Measurements from ENCODE around the gene LAMA2. TPM values are rescaled to one million over a fixed set of nuclear protein-coding genes. Genes with fewer than 3 reads are reported as not detected.

Gene LAMA2, protein sequence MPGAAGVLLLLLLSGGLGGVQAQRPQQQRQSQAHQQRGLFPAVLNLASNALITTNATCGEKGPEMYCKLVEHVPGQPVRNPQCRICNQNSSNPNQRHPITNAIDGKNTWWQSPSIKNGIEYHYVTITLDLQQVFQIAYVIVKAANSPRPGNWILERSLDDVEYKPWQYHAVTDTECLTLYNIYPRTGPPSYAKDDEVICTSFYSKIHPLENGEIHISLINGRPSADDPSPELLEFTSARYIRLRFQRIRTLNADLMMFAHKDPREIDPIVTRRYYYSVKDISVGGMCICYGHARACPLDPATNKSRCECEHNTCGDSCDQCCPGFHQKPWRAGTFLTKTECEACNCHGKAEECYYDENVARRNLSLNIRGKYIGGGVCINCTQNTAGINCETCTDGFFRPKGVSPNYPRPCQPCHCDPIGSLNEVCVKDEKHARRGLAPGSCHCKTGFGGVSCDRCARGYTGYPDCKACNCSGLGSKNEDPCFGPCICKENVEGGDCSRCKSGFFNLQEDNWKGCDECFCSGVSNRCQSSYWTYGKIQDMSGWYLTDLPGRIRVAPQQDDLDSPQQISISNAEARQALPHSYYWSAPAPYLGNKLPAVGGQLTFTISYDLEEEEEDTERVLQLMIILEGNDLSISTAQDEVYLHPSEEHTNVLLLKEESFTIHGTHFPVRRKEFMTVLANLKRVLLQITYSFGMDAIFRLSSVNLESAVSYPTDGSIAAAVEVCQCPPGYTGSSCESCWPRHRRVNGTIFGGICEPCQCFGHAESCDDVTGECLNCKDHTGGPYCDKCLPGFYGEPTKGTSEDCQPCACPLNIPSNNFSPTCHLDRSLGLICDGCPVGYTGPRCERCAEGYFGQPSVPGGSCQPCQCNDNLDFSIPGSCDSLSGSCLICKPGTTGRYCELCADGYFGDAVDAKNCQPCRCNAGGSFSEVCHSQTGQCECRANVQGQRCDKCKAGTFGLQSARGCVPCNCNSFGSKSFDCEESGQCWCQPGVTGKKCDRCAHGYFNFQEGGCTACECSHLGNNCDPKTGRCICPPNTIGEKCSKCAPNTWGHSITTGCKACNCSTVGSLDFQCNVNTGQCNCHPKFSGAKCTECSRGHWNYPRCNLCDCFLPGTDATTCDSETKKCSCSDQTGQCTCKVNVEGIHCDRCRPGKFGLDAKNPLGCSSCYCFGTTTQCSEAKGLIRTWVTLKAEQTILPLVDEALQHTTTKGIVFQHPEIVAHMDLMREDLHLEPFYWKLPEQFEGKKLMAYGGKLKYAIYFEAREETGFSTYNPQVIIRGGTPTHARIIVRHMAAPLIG (N-terminal part only)
- 17.6 and 17.9 TPM in 2 replicates for total RNA-seq (2014; rRNA removed; shearing (Covaris generic))

DNA sequence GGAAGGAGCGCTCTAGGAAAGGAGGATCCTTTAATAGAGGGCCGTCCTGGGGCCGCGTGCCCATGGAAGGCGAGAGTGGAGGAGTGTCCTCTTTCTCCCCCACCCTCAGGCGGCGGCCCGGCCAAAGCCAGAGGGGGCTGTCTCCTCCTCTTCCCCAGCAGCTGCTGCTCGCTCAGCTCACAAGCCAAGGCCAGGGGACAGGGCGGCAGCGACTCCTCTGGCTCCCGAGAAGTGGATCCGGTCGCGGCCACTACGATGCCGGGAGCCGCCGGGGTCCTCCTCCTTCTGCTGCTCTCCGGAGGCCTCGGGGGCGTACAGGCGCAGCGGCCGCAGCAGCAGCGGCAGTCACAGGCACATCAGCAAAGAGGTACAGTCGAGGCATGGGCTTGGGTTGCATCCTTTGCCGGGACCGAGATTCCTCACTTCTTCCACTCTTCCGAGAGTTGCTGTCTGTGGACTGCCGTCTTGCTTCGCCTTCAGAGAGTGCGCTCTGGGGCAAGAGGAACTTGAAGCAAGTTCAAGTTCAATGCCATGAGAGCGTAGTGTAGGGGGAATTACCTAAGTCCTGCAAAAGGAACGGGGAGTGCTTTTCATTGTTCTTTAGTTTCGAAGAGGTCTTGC is at the start of gene LAMA2:
LAMA2 (plus strand) TSS at position 148 of the 621 bp plus-strand sequence; CDS start at position 256, 108 bp downstream.
- Histone ChIP-seq H3K36me3 (no peaks in the 10 kb centered on the region), H3K4me3 (peak within 1 kb of the TSS; percentile 63), H3K27me3 (no peaks in the 10 kb centered on the region), H3K9me3 (replicated peaks) (no peaks in the 10 kb centered on the region), H3K4me1 (no peaks in the 10 kb centered on the region), H3K27ac (peak within 1 kb of the TSS; percentile 64)
- peak; percentile 86 to 87 for DNase-seq

DNA sequence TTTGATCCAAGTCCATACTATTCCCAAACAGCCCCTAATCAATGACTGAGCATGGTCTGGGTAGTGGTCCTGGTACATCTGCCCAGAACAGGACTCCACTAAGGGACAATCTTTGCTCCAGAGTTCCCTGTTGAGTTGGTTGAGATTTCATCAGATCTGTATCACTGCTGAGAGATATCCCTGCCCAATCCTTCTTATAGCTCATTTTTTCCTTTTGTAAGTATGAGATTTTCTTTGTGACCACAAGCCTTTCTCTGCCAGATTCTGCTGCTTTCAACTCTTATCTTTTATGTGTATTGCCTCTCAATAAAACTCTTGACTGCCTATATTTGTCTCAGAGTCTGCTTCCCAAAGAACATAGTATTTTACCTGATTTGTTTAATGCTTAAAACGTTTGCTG is 46.2 kb upstream of the LAMA2 start:
- Histone ChIP-seq H3K36me3 (no peaks in the 10 kb centered on the region), H3K4me1 (no peaks in the 10 kb centered on the region), H3K27me3 (no peaks in the 10 kb centered on the region), H3K9me3 (replicated peaks) (no peaks in the 10 kb centered on the region), H3K4me3 (no peak overlapping the region), H3K27ac (no peak overlapping the region)
- no peak for DNase-seq

DNA sequence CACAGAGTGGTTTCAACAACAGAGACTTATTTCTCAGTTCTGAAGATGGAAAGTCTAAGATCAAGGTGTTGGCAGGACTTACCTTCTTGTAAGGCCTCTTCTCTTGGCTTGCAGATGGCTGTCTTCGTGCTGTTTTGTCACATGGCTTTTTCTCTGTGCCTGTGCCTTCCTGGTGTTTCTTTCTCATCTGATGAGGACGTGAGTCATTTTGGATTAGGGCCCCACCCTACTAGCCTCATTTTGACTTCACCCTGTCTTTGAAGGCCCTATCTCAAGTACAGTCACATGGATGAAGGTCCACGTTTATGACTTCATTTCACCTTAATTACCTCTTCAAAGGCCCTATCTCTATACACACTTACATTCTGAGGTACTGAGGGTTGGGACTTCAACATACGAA is 41.4 kb upstream of the LAMA2 start:
- Histone ChIP-seq H3K36me3 (no peaks in the 10 kb centered on the region), H3K27ac (no peak overlapping the region), H3K4me1 (no peaks in the 10 kb centered on the region), H3K4me3 (no peak overlapping the region), H3K27me3 (no peaks in the 10 kb centered on the region), H3K9me3 (replicated peaks) (no peaks in the 10 kb centered on the region)
- DNase-seq: no peak

DNA sequence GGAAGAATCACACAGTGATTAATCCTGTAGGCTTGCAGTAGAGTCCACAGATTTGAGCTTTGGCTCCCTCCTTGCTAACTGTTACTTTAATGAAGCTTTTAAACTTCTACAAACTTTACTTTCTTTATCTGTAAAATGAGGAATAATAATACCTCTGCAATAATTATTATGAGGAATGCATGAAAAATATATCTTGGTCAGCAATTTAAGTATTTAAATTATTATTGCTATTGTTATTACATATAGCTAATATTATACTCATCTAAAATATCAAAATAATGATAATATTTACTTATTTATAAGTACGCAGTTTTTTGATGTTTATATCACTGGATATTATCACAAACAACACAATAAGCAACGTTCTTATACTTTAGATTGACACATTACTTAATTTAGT is 38.3 kb upstream of the LAMA2 start:
- Histone ChIP-seq H3K27ac (no peak overlapping the region), H3K27me3 (no peaks in the 10 kb centered on the region), H3K4me3 (no peak overlapping the region), H3K9me3 (replicated peaks) (0 out of 2 replicates have a peak, but pooled peaks cover under 1% of the 10 kb centered on the region), H3K36me3 (no peaks in the 10 kb centered on the region), H3K4me1 (peaks cover 4% of the 10 kb centered on the region; the same call in 1 of the 2 replicates)
- no peak for DNase-seq

DNA sequence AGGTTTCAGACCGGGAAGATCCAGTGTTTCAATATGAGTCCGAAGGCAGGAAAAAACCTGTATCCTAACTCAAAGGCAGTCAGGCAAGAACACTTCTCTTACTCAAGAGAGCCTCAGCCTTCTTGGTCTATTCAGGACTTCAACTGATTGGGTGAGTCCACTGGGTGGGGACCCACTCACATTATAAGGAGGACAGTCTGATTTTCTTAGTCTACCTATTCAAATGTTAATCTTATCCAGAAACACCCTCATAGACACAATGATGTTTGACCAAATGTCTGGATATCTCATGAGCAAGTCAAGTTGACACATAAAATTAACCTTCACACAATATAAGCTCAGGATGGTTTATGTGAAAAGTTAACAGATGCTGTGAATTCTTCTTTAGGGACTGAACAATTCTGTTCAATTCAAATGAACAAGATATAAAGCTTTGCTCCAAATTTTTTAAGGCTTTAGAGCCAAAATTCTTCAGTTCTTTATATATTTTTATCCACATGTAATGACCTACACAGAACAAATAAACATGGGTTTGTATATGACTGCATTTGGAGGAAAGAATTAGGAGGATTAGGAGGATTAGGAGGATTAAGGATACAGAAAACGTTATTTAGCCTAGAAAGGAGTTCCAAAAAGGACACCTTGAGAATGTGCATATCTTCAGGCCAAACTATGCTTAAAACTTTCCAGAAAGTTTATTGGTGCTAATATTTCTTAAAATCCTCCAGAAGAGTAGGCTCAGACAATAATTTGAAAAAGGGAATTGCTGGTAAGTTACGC is 35.3 kb upstream of the LAMA2 start:
- 0 out of 2 replicates have a peak, but pooled peaks cover 3% of the 10 kb centered on the region for H3K9me3 ChIP-seq (replicated peaks)
- H3K27ac ChIP-seq: no peak overlapping the region
- peaks cover 4% of the 10 kb centered on the region; the same call in 1 of the 2 replicates for H3K4me1 ChIP-seq
- no peaks in the 10 kb centered on the region for H3K27me3 ChIP-seq
- no peak overlapping the region for H3K4me3 ChIP-seq
- DNase-seq: peak in 1 of 2 experiments; percentile 34
- no peaks in the 10 kb centered on the region for H3K36me3 ChIP-seq

DNA sequence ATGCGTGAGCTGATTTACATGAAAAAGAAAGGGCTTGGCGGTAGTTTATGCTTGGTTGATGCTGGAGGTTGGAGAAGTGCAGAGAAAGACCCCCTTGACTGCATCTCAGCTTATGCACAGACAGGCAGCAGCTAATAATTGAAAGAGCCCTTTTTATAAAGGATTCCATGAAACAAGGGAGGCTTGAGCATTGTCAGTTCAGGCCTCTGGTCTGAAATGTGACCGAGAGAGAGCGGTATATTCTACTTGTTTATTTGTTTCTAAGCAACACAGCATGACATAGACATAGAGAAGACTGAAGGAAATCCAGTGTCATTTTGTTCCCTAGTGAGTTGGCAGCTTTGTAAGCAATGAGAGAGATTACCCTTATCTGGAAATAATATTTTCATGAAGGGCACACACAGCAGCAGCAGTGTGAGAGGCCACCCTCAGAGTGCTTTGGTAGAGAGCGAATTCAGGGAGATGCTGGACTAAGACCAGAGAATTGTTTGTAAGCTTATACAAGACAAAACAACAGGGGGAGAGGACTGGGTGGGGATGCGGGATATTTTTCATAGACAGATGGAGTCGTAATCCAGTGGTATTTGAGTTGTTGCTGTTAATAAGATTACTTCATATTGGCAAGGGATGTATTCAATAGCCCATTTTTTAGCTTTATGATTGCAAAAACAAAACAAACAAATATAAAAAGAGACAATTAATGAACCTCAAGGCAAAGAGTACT is 34.6 kb upstream of the LAMA2 start:
- no peaks in the 10 kb centered on the region for H3K27me3 ChIP-seq
- H3K36me3 ChIP-seq: no peaks in the 10 kb centered on the region
- peaks cover 4% of the 10 kb centered on the region; the same call in 1 of the 2 replicates for H3K4me1 ChIP-seq
- peak; percentile 9 to 31 for DNase-seq
- H3K27ac ChIP-seq: no peak overlapping the region
- 0 out of 2 replicates have a peak, but pooled peaks cover 3% of the 10 kb centered on the region for H3K9me3 ChIP-seq (replicated peaks)
- no peak overlapping the region for H3K4me3 ChIP-seq

DNA sequence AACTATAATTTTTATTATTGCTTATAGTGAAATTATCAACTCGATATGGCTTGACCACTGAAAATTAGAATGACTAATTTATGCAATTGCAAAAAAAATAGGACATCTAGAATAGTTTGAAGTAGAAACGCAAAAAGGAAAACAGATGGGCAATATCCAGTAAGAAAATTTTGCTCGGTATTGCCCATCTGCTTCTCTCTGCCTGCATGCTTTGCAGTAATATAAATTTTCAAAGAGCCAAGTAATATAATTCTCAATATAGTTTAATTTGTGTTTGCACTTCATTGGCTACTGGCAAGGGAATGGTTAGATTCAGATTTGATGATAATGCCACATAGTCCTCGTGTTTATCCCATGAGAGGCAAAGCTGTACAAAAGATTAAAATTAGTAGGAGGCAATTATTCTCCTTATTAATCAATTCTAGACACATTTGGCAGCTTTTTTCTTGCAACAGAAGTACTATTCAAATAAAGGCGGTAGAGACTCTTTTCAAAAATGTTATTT is 27.3 kb upstream of the LAMA2 start:
- Histone ChIP-seq H3K27me3 (no peaks in the 10 kb centered on the region), H3K4me3 (no peak overlapping the region), H3K27ac (no peak overlapping the region), H3K4me1 (no peaks in the 10 kb centered on the region), H3K36me3 (peaks cover 2% of the 10 kb centered on the region; the same call in 1 of the 2 replicates), H3K9me3 (replicated peaks) (peaks cover 6% of the 10 kb centered on the region; the same call in 1 of the 2 replicates)
- no peak for DNase-seq

DNA sequence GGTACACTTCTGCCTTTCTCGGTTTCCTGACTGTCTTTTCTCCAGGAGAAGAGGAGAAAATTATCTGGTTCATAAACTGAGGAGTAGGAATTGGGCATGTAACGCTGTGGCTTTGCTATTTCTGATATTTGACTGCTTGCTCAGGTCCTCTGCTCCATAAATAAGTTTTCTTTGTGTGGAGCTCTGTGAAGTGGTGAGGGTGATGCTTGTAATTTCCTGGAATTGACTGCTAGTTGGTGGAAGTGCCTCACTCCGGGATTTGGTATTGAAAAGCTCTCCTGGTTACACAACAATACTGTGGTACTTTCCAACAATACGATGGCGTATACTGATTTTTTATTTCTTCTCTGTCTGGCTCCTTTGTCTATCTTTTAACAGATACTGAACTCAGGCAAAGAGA is 25.1 kb upstream of the LAMA2 start:
- H3K4me1 ChIP-seq: no peaks in the 10 kb centered on the region
- H3K36me3 ChIP-seq: peaks cover 2% of the 10 kb centered on the region; the same call in 1 of the 2 replicates
- H3K4me3 ChIP-seq: no peak overlapping the region
- H3K9me3 ChIP-seq (replicated peaks): peaks cover 11% of the 10 kb centered on the region
- no peaks in the 10 kb centered on the region for H3K27me3 ChIP-seq
- no peak overlapping the region for H3K27ac ChIP-seq
- no peak for DNase-seq

DNA sequence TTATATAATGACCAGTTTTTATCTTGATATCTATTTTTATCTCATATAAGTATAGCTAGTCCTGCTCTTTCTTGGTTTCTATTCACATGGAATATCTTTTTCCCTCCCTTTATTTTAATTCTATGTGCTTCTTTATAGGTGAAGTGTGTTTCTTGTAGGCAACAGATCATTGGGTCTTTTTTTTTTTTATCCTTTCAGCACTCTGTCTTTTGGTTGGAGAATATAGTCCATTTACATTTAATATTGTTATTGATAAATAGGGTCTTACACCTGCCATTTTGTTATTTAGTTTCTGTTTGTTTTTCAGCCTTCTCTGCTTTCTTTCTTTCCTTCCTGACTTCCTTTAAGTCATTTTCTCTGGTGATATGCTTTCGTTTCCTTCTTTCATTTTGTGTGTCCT is 22.2 kb upstream of the LAMA2 start:
- no peak for DNase-seq
- Histone ChIP-seq H3K4me1 (no peaks in the 10 kb centered on the region), H3K27ac (no peak overlapping the region), H3K9me3 (replicated peaks) (peaks cover 15% of the 10 kb centered on the region), H3K36me3 (peaks cover 2% of the 10 kb centered on the region; the same call in 1 of the 2 replicates), H3K27me3 (no peaks in the 10 kb centered on the region), H3K4me3 (no peak overlapping the region)

DNA sequence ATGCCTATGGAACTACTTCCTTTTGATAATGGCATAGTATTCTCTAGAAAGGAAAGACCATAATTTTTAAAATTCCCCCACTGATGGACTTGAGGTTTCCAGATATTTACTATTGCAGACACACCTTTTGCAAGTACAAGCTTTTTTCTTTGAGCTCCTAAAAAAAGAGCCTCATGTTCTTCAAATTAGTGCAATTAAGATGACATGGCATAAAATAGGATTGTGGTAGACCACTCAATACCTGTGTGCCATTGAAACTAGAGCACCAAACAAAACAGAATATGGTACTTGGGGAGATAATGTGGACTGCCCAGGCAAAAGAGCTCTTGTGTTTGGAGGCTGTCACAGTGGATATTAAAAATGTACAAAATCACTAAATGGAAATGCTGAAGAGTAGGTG is 19.0 kb upstream of the LAMA2 start:
- no peak for DNase-seq
- H3K36me3 ChIP-seq: peaks cover 2% of the 10 kb centered on the region; the same call in 1 of the 2 replicates
- H3K27ac ChIP-seq: no peak overlapping the region
- peaks cover 15% of the 10 kb centered on the region for H3K9me3 ChIP-seq (replicated peaks)
- H3K4me3 ChIP-seq: no peak overlapping the region
- no peaks in the 10 kb centered on the region for H3K27me3 ChIP-seq
- no peaks in the 10 kb centered on the region for H3K4me1 ChIP-seq

DNA sequence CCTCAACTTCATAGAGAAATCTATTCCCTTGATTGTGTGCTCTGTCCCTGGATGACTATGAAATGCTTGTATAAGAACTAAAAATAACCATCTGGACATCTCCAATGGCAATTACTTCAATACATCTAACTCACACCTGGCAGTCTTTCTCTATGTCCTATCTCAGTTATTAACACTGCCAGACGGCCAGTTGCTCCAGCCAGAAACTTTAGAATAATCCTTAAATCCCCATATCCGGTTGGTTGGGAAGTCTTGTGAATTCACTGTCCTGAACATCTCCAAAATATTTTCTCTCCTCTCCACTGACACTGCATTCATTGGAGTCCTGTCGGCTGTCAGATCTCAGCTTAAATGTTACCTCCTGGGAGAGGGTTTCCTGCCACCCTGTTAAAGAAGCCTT is 12.2 kb upstream of the LAMA2 start:
- Histone ChIP-seq H3K27me3 (no peaks in the 10 kb centered on the region), H3K9me3 (replicated peaks) (peaks cover under 1% of the 10 kb centered on the region; the same call in 1 of the 2 replicates)
- peak; percentile 53 to 88 for DNase-seq

DNA sequence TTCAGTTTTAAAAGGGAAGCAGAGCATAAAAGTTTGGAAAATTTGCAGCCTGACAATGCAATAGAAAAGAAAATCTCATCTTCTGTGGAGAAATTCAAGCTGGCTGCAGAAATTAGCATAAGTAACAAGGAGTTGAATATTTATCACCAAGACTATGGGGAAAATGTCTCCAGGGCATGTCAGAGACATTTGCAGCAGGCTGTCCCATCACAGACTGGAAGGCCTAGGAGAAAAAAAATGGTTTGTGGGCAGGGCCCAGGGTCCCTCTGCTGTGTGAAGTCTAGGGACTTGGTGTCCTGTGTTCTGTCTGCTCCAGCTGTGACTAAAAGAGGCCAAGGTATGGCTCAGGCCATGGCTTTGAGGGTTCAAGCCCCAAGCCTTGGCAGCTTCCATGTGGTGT is 8.1 kb upstream of the LAMA2 start:
- no peak overlapping the region for H3K27ac ChIP-seq
- no peak for DNase-seq
- no peaks in the 10 kb centered on the region for H3K36me3 ChIP-seq
- peaks cover 12% of the 10 kb centered on the region for H3K4me1 ChIP-seq
- H3K27me3 ChIP-seq: no peaks in the 10 kb centered on the region
- H3K4me3 ChIP-seq: no peak overlapping the region
- H3K9me3 ChIP-seq (replicated peaks): no peaks in the 10 kb centered on the region

More for the DNA sequence above, 12.2 kb upstream of the LAMA2 start:
- H3K36me3 ChIP-seq: no peaks in the 10 kb centered on the region
- H3K4me1 ChIP-seq: peaks cover 12% of the 10 kb centered on the region
- no peak overlapping the region for H3K4me3 ChIP-seq
- H3K27ac ChIP-seq: peak overlapping the region; percentile 18
